HG02588 (cell line): ENCODE data around the gene C2orf76.

Experiments used
- ATAC-seq: cut with Tn5 transposase; IDR thresholded peaks from one replicate; pipeline ENCODE4 v1.9.1; 2021; ENCODE audit warnings: mild to moderate bottlenecking, moderate library complexity; ENCODE audit not compliant: unreplicated experiment

Gene C2orf76

GRCh38 chr2:119266091-119266589, 100.5 kb downstream of the C2orf76 start:
- no peak for ATAC-seq

GRCh38 chr2:119265693-119266066, 101.0 kb downstream of the C2orf76 start:
- ATAC-seq = no peak

- peak; percentile 93 for ATAC-seq
Measured at GRCh38 chr2:119264781-119265692, 101.6 kb downstream of the C2orf76 start.

GRCh38 chr2:119263656-119264055, 103.0 kb downstream of the C2orf76 start:
- ATAC-seq = no peak

- no peak for ATAC-seq
Measured at GRCh38 chr2:119263025-119263424, 103.6 kb downstream of the C2orf76 start.

GRCh38 chr2:119261493-119262225, 105.0 kb downstream of the C2orf76 start:
- no peak for ATAC-seq

- no peak for ATAC-seq
Measured at GRCh38 chr2:119260646-119261492, 105.8 kb downstream of the C2orf76 start.

- no peak for ATAC-seq
Measured at GRCh38 chr2:119259296-119259860, 107.3 kb downstream of the C2orf76 start.

GRCh38 chr2:119257198-119257597, 109.4 kb downstream of the C2orf76 start:
- ATAC-seq = no peak

GRCh38 chr2:119256582-119256921, 110.1 kb downstream of the C2orf76 start:
- no peak for ATAC-seq

- ATAC-seq = no peak
Measured at GRCh38 chr2:119255760-119256581, 110.7 kb downstream of the C2orf76 start.

GRCh38 chr2:119254601-119255080, 112.0 kb downstream of the C2orf76 start:
- no peak for ATAC-seq

GRCh38 chr2:119253760-119254600, 112.7 kb downstream of the C2orf76 start:
- ATAC-seq = no peak

- ATAC-seq = no peak
Measured at GRCh38 chr2:119253114-119253702, 113.4 kb downstream of the C2orf76 start.
